Measurements from ENCODE around the gene UGT1A6. TPM values are rescaled to one million over a fixed set of nuclear protein-coding genes. Genes with fewer than 3 reads are reported as not detected.

Gene UGT1A6
- total RNA-seq, 3 donors from 2014 or later: not detected

- Histone ChIP-seq H3K4me1 (no peaks in the 10 kb centered on the region), H3K36me3 (no peaks in the 10 kb centered on the region), H3K4me3 (no peak overlapping the region), H3K9me3 (no peaks in the 10 kb centered on the region), H3K27ac (no peak overlapping the region), H3K27me3 (no peaks in the 10 kb centered on the region)
- intact Hi-C loops (cut with DNase I; ENCODE audit: low total_unique reads): no loop called here
- DNase-seq (ENCODE audit: low spot score in 2 of 2): no peak
- TF ChIP-seq CTCF (IDR thresholded peaks at IDR 0.05): no peak
- TF ChIP-seq POLR2AphosphoS5 (IDR thresholded peaks at IDR 0.05): no peak
- no peak for TF ChIP-seq POLR2A (IDR thresholded peaks at IDR 0.05)
Observed at GRCh38 chr2:233813236-233814055, 120.8 kb downstream of the UGT1A6 start.

- intact Hi-C loops (cut with DNase I; ENCODE audit: low total_unique reads): no loop called here
- TF ChIP-seq POLR2A (IDR thresholded peaks at IDR 0.05): no peak
- TF ChIP-seq POLR2AphosphoS5 (IDR thresholded peaks at IDR 0.05): no peak
- no peak for TF ChIP-seq CTCF (IDR thresholded peaks at IDR 0.05)
- H3K4me3 ChIP-seq: no peak overlapping the region
- H3K9me3 ChIP-seq: no peaks in the 10 kb centered on the region
- H3K27ac ChIP-seq: no peak overlapping the region
- H3K27me3 ChIP-seq: no peaks in the 10 kb centered on the region
- DNase-seq (ENCODE audit: low spot score in 2 of 2): peak in 1 of 2 donors; percentile 15
- no peaks in the 10 kb centered on the region for H3K36me3 ChIP-seq
- no peaks in the 10 kb centered on the region for H3K4me1 ChIP-seq
Observed at GRCh38 chr2:233814056-233814835, 121.6 kb downstream of the UGT1A6 start.

- H3K4me3 ChIP-seq: no peak overlapping the region
- H3K4me1 ChIP-seq: no peaks in the 10 kb centered on the region
- H3K27ac ChIP-seq: no peak overlapping the region
- no peaks in the 10 kb centered on the region for H3K27me3 ChIP-seq
- no peaks in the 10 kb centered on the region for H3K36me3 ChIP-seq
- H3K9me3 ChIP-seq: no peaks in the 10 kb centered on the region
- TF ChIP-seq POLR2A (IDR thresholded peaks at IDR 0.05) (no peak), CTCF (IDR thresholded peaks at IDR 0.05) (no peak), POLR2AphosphoS5 (IDR thresholded peaks at IDR 0.05) (no peak)
- DNase-seq (ENCODE audit: low spot score in 2 of 2): no peak
- intact Hi-C loops (cut with DNase I; ENCODE audit: low total_unique reads): loop anchor here (5.0 kb wide), 1 partner anchor 66 kb away; no protein-coding TSS in a partner anchor
Observed at GRCh38 chr2:233815861-233816260, 123.2 kb downstream of the UGT1A6 start.

GRCh38 chr2:233816334-233816733 lies 123.6 kb downstream of the UGT1A6 start:
- intact Hi-C loops (cut with DNase I; ENCODE audit: low total_unique reads): loop anchor here (5.0 kb wide), 1 partner anchor 66 kb away; no protein-coding TSS in a partner anchor
- no peak overlapping the region for H3K27ac ChIP-seq
- no peaks in the 10 kb centered on the region for H3K36me3 ChIP-seq
- H3K9me3 ChIP-seq: no peaks in the 10 kb centered on the region
- no peak overlapping the region for H3K4me3 ChIP-seq
- no peaks in the 10 kb centered on the region for H3K4me1 ChIP-seq
- TF ChIP-seq POLR2AphosphoS5 (IDR thresholded peaks at IDR 0.05): no peak
- TF ChIP-seq CTCF (IDR thresholded peaks at IDR 0.05): no peak
- no peak for TF ChIP-seq POLR2A (IDR thresholded peaks at IDR 0.05)
- peak in 1 of 2 donors; percentile 12 for DNase-seq (ENCODE audit: low spot score in 2 of 2)
- no peaks in the 10 kb centered on the region for H3K27me3 ChIP-seq

- no peak overlapping the region for H3K27ac ChIP-seq
- H3K9me3 ChIP-seq: no peaks in the 10 kb centered on the region
- H3K4me3 ChIP-seq: no peak overlapping the region
- H3K27me3 ChIP-seq: no peaks in the 10 kb centered on the region
- no peak for DNase-seq (ENCODE audit: low spot score in 2 of 2)
- no peak for TF ChIP-seq POLR2AphosphoS5 (IDR thresholded peaks at IDR 0.05)
- TF ChIP-seq CTCF (IDR thresholded peaks at IDR 0.05): no peak
- TF ChIP-seq POLR2A (IDR thresholded peaks at IDR 0.05): no peak
- H3K36me3 ChIP-seq: no peaks in the 10 kb centered on the region
- H3K4me1 ChIP-seq: no peaks in the 10 kb centered on the region
- intact Hi-C loops (cut with DNase I; ENCODE audit: low total_unique reads): loop anchor here (5.0 kb wide), 1 partner anchor 66 kb away; no protein-coding TSS in a partner anchor
Observed at GRCh38 chr2:233816771-233817170, 124.1 kb downstream of the UGT1A6 start.

Measured in breast epithelium (tissue), 4 donors.